ENCODE measurements around the gene OR10A3.
"Not testable (repeated sequence)": the region's sequence is repeated elsewhere in the genome, so short reads cannot be mapped to it uniquely, and the experiment has no call there.

The OR10A3 gene, protein sequence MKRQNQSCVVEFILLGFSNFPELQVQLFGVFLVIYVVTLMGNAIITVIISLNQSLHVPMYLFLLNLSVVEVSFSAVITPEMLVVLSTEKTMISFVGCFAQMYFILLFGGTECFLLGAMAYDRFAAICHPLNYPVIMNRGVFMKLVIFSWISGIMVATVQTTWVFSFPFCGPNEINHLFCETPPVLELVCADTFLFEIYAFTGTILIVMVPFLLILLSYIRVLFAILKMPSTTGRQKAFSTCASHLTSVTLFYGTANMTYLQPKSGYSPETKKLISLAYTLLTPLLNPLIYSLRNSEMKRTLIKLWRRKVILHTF

DNA sequence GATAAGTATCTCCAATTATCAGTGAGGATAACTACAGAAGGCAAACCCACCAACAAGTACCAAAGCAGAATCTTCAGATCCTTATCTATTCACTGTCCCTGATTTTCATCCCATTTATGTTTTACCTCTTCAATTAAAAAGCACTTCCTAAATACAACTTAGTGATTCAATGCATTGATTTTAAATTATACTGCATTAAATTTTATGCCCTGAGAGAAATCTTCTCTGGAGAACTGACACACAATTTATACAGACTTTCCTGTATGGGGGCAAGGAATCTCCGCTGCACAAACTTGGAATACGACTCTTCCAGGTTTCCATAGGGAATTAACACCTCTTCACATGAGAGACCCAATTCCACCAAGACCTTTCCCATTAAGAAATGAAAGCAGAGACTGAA lies at the start of gene OR10A3:
Gene OR10A3, minus strand, starts transcription at position 101 of the 400 bp plus-strand sequence. CDS start 2,188 bp downstream, outside the sequence.
- DNase-seq = no peak
- H3K9me3 ChIP-seq (ENCODE audit: severe bottlenecking) = peaks cover 4% of the 10 kb centered on the region
- H3K4me3 ChIP-seq (ENCODE audit: low read depth, low read length) = no peak within 1 kb of the TSS
- H3K27me3 ChIP-seq (ENCODE audit: insufficient read depth, low read depth, severe bottlenecking) = no peaks in the 10 kb centered on the region
- no peak within 1 kb of the TSS for H3K27ac ChIP-seq
- no peak for TF ChIP-seq CTCF (IDR thresholded peaks at IDR 0.05; ENCODE audit: low read depth, low read length)
- H3K36me3 ChIP-seq = no peaks in the 10 kb centered on the region

DNA sequence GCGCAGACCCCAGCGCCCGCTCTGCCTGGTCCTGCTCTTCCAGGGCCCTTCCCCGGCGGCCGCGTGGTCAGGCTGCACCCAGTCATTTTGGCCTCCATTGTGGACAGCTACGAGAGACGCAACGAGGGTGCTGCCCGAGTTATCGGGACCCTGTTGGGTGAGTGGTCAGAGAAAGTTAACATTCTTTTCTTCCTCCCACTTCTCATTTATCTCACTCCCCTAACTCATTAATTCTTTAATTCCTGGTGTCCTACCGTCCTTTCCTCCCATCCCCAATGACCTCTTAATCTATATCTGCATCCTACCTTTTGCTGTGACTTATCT lies 46.0 kb upstream of the OR10A3 start:
- peaks cover 32% of the 10 kb centered on the region for H3K36me3 ChIP-seq
- DNase-seq; H3K27me3 ChIP-seq (ENCODE audit: insufficient read depth, low read depth, severe bottlenecking); H3K9me3 ChIP-seq (ENCODE audit: severe bottlenecking): not testable (repeated sequence)
- H3K4me3 ChIP-seq (ENCODE audit: low read depth, low read length) = peak overlapping the region; percentile 92
- H3K27ac ChIP-seq = peak overlapping the region; percentile 73

- H3K4me3 ChIP-seq (ENCODE audit: low read depth, low read length) = peak within 1 kb of the TSS; percentile 92
- TF ChIP-seq CTCF (IDR thresholded peaks at IDR 0.05; ENCODE audit: low read depth, low read length) = peak; percentile 70
- no peaks in the 10 kb centered on the region for H3K27me3 ChIP-seq (ENCODE audit: insufficient read depth, low read depth, severe bottlenecking)
- peaks cover 26% of the 10 kb centered on the region for H3K36me3 ChIP-seq
- no peaks in the 10 kb centered on the region for H3K9me3 ChIP-seq (ENCODE audit: severe bottlenecking)
- peak; percentile 93 for DNase-seq
- peak within 1 kb of the TSS; percentile 73 for H3K27ac ChIP-seq
Measured at GRCh38 chr11:7986768-7987559, 45.5 kb upstream of the OR10A3 start, which contains the start of gene EIF3F. Gene EIF3F, plus strand, starts transcription at chr11:7987337. Its CDS starts 16 bp downstream, at chr11:7987353.

- Histone ChIP-seq H3K9me3 (ENCODE audit: severe bottlenecking) (no peaks in the 10 kb centered on the region), H3K27ac (no peak overlapping the region), H3K4me3 (ENCODE audit: low read depth, low read length) (no peak overlapping the region), H3K27me3 (ENCODE audit: insufficient read depth, low read depth, severe bottlenecking) (no peaks in the 10 kb centered on the region), H3K36me3 (peaks cover 7% of the 10 kb centered on the region)
- no peak for TF ChIP-seq CTCF (IDR thresholded peaks at IDR 0.05; ENCODE audit: low read depth, low read length)
- DNase-seq = no peak
Measured at GRCh38 chr11:7983832-7984590, 42.5 kb upstream of the OR10A3 start.

DNA sequence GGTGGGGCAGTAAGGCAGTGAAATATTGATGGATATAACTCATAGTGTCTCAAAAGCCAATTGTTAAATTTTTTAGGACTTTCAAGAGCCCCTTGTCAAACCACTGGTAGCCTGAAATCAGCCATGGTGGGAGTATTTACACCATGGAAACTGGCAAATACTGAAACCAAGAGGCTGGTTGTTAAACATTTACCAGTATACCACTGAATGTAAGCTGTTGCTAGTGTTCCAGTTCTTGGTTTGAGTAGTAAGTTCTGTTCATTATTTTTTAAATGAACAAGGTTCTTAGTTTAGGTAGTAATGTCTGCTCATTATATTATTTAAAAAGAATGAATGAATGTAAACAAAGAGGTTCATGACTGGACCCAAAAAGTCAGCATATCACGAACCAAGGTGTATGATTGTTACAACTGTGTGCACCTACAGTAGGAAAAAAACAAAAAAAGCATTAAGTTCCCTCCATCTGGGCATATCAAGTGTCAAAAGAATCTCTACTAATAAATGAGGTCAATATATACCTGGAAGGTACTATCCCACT lies 41.1 kb upstream of the OR10A3 start:
- Histone ChIP-seq H3K27ac (no peak overlapping the region), H3K9me3 (ENCODE audit: severe bottlenecking) (no peaks in the 10 kb centered on the region), H3K27me3 (ENCODE audit: insufficient read depth, low read depth, severe bottlenecking) (no peaks in the 10 kb centered on the region), H3K36me3 (no peaks in the 10 kb centered on the region), H3K4me3 (ENCODE audit: low read depth, low read length) (no peak overlapping the region)
- DNase-seq = no peak
- TF ChIP-seq CTCF (IDR thresholded peaks at IDR 0.05; ENCODE audit: low read depth, low read length) = no peak

Data from WERI-Rb-1 (cell line).